Non-pigmented ciliary epithelial cell (primary cell): ENCODE measurements around the gene SHLD2.
"Not testable (repeated sequence)": the region's sequence is repeated elsewhere in the genome, so short reads cannot be mapped to it uniquely, and the experiment has no call there.

ENCODE experiments used
- DNase-seq: peaks from one replicate; pipeline ENCODE4 v3.0.0-alpha.2; 2010; ENCODE audit warnings: low read depth

Gene SHLD2

GRCh38 chr10:87216120-87216519, 121.1 kb downstream of the SHLD2 start:
- not testable (repeated sequence) for DNase-seq

GRCh38 chr10:87219370-87219769, 124.4 kb downstream of the SHLD2 start:
- DNase-seq, result not testable (repeated sequence)

GRCh38 chr10:87222789-87223188, 127.8 kb downstream of the SHLD2 start:
- DNase-seq, result not testable (repeated sequence)

- not testable (repeated sequence) for DNase-seq
These were observed 130.1 kb downstream of the SHLD2 start, which contains the start of gene NUTM2A for GRCh38 chr10:87225148-87225547. TSS of gene NUTM2A (plus strand) at chr10:87225448. CDS start at chr10:87225831, 383 bp downstream.

- DNase-seq, result not testable (repeated sequence)
These were observed 133.2 kb downstream of the SHLD2 start for GRCh38 chr10:87228247-87228646.

GRCh38 chr10:87229211-87229610, 134.2 kb downstream of the SHLD2 start:
- DNase-seq, result not testable (repeated sequence)

- not testable (repeated sequence) for DNase-seq
These were observed 139.8 kb downstream of the SHLD2 start for GRCh38 chr10:87234854-87235253.

- not testable (repeated sequence) for DNase-seq
These were observed 142.2 kb downstream of the SHLD2 start for GRCh38 chr10:87237244-87237643.

- not testable (repeated sequence) for DNase-seq
These were observed 144.4 kb downstream of the SHLD2 start for GRCh38 chr10:87239346-87239808.
